NCI-H128 (cell line): ENCODE data around the gene PXK.

Experiments
- DNase-seq: peaks from one replicate; lab custom pipeline; 2025; ENCODE audit not compliant: unreplicated experiment; lab: John Stamatoyannopoulos, UW

The PXK gene

GRCh38 chr3:58383476-58383875, 50.8 kb downstream of the PXK start:
- DNase-seq, result no peak

- DNase-seq, result no peak
Measured at GRCh38 chr3:58383904-58384303, 51.2 kb downstream of the PXK start.

DNA sequence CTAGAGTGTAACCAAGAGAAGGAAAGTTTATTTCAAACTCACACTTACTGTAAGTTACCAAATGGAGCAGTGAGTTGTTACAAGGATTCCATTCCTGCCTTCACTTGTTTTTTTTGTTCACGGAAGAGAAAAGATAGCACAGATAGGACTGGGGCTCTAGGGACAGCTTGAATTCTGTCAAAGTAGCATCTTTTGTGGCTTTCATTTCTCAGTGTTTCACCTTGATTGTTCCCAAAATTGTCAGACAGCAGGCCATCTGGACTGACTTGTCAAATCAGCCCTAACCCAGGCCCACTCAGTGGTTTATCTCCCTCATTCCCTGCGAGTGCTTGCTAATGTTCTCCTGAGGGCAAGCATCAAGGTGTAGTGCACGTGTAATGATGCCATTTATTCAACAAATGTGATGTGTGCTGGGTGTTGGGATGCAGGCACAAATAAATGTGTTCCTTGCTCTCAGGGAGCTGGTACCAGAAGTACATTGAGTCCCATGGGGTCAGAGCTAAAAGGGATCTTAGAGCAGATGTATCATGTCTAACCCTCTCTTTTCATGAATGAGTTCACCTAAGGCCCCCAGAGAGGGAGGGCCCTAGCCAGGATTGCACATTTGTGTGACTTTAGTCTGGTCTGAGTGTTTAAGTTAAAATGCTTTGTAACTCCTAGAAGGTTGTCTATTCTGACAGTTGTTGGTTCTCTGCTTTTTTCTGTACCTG, 51.8 kb downstream of the PXK start:
- no peak for DNase-seq

DNA sequence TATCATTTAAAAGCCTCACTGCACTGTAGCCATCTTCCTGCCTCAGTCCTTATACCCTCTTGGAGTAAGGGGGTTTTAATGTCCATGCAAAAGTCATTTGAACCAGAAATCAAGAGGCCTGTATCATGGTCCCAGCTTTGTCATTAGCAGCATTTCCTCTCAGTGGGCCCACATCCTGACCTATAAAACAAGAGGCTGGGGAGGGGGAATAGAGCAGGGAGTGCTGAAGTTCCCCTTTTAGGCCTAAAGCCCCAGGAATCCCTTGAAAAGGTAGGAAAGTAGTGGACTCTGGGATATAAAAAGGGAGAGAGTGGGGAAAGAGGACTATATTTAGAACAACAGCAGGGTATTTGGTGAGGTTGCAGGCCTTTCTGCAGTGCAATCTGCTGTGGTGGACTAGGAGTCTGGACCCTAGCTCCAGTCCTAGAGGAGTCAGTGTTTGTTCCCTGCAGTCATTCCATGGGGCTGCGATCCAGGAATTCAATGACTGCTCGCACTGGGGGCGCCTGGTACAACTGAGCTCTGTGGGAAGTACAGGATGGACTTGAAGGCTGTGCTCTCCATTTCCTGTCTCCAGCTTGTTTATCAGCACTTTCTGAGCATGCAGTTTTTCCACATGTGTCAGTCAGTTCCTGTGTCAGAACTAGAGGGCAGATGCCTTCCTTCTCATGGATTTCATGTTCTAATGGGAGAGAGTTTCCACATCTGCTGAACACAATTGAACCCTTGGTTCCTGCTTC, 54.1 kb downstream of the PXK start:
- no peak for DNase-seq

DNA sequence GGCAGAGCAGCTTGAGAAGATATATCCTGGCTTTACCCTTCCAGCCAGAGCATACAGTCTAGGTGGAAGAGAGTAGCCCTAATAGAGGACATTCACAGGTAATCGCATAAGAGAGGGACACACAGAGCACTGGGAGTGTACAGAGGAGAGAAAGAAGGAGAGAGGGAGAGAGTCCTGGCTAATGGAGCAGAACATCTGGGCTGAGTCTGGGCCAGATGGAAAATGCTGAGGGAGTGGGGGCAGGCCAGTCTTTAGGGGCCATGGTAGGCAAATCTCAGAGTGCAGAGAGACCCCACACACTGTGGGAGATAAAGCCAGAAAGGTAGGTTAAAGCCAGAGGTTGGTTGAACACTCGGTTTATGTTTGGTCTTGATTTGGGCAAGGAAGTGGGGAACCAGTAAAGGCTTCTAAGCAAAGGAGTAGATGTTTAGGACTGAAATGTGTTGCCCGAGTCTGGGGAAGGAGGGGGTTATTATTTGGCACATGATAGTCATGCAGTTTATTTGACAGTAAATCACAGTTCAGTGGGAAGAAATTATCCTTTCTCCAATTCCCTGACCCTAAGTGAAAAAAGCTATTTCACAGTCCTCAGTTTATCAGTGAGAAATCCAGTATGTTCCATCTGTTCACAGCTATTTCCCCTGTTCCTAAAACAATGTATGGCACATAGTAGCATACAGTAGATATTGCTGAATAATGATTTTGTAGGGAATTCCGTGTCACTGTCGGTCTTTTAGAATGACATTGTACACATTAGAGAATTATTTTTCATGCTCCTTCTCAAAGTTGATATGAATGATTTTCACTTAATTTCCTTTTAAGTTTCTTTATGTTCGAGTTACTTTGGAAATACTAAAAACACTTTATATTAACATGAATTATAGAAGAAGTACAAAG, 55.2 kb downstream of the PXK start:
- DNase-seq, result no peak

DNA sequence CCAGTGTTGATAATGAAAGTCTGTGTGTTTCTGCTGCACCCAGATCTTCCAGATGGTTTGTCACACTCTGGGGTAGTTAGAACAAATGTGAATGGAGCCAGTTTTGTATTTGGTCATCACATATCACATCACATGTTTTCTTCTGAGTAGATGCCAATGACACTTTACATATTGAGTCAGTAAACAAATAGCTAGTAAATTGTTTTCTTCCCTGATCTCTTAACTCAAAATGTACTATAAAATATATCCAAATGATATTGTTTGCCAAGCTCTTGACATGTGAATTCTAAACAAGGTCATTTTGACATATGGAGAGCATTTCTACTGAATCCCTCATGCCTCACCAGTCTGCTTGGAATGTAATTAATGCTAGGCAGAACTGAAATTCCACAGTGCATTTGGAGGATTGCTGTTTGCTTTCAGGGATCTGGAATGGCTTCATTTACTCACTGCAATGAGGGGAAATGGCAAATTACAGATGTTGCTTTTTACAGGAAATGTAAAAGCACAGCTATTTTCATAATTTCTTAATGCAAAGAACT, 55.9 kb downstream of the PXK start:
- no peak for DNase-seq

- no peak for DNase-seq
Measured at GRCh38 chr3:58391156-58391865, 58.6 kb downstream of the PXK start.

GRCh38 chr3:58392181-58392580, 59.5 kb downstream of the PXK start:
- DNase-seq, result no peak

DNA sequence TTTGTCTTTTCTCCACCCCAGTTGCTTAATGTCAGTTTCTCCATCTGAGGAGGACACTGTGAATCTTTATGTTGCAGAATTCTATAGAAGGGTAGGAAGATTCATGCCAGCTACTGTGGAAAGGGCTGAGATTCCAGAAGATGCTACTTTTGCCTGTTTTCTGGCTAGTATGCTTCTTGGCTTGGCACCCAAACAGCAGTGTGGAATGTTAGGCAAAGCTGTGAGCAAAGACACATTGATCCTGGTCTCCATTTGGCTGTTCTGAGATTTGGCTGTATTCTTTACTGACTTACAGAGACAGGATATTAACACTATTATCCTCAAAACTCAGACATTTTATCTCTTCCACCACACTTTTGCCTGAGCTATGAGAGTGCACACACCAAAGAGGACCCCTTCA, 61.6 kb downstream of the PXK start:
- no peak for DNase-seq

DNA sequence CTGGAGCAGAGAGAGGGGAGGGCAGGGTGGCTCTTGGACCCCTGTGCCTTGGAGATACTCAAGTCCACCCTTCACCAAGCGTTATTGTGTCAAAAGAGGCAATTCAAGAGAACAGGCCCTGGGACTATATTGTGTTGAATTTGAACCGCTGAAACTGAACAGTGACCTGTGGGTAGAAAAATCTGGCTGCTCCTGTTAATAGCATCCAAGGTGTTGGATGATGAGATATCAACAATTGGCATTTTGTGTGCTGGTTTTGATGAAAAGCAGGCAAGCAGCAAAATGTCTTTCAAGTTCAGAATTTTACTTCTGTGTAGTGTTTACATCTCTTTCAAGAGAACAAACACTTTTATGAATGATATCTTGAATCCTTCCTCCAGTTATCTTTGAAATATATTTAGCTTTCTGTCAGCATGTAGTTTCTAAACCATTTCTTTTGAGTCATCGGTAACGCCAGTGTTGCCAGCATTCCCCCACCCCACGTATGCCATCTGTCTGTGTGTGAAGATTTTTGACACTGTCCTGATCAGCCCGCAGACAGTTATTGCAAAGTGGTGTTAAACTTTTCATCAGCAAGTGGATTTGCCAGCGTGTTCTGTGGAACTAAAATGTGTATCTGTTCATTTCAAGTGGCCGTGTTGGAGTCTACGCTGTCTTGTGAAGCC, 66.1 kb downstream of the PXK start:
- no peak for DNase-seq

DNA sequence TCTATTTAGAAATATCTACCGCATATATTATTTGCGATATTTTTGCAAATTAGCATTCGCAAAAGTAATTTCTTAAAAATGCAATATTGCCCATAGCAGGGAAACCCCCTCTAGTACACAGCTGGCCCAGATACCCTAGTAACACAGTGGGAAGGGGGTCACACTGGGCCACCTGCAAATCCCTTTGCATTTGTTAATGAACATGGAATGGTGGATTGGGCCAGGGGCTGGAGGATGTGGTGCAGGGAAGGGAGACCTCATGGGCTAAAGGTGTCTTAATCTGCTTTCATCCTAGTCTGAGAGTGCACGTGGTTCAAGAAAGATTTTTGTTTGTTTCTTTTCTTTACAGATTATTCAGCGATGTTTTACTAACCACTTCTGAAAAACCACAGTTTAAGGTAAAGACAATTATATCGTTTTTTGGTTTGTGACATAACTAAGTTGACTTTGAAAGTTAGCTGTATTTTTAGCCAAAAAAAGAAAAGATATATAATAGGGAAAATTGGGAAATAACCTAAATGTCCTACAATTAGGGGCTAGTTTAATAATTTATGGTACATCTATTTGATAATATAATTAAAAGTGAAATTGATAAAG, 70.9 kb downstream of the PXK start:
- no peak for DNase-seq

GRCh38 chr3:58404396-58404795, 71.7 kb downstream of the PXK start:
- DNase-seq, result no peak

- DNase-seq, result no peak
Measured at GRCh38 chr3:58408906-58409305, 76.2 kb downstream of the PXK start.

DNA sequence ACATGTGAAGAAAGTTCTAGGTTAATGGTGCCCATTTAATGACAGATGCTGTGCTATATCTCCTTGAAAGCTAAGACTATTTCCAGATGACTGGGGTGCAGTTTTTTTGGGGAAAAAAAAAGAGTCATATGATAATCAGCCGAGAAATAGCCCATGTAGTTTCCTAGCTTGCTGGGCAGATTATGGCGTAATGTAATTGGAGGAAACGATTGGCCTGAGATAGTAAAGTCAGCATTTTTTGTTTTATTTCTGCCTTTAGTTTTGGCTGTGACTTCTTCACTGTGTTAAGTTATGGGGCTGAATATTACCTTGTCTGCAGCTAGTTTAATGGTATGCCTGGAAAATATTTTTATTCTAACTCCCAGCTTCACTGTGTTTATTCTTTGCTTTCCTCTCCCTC, 77.0 kb downstream of the PXK start:
- no peak for DNase-seq

DNA sequence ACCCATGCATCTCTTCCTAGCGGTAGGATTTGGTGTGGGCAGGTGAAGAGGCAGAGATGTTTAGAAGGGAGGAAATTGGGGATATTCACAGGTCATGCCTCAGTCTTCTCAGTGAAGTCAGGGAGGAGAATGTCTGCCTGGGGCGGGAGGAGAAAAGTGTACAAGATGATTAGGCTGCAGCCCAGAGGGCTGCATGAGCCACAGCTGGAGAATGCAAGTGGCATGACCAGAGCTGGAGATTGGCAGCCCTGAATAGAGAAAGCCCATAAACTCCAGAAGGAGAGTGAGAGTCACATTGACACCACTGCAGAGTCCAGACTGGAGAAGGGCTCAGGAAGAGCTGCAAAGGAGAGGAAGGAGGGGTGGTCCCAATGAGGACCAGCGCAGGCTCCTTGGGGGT, 78.3 kb downstream of the PXK start:
- DNase-seq, result no peak

DNA sequence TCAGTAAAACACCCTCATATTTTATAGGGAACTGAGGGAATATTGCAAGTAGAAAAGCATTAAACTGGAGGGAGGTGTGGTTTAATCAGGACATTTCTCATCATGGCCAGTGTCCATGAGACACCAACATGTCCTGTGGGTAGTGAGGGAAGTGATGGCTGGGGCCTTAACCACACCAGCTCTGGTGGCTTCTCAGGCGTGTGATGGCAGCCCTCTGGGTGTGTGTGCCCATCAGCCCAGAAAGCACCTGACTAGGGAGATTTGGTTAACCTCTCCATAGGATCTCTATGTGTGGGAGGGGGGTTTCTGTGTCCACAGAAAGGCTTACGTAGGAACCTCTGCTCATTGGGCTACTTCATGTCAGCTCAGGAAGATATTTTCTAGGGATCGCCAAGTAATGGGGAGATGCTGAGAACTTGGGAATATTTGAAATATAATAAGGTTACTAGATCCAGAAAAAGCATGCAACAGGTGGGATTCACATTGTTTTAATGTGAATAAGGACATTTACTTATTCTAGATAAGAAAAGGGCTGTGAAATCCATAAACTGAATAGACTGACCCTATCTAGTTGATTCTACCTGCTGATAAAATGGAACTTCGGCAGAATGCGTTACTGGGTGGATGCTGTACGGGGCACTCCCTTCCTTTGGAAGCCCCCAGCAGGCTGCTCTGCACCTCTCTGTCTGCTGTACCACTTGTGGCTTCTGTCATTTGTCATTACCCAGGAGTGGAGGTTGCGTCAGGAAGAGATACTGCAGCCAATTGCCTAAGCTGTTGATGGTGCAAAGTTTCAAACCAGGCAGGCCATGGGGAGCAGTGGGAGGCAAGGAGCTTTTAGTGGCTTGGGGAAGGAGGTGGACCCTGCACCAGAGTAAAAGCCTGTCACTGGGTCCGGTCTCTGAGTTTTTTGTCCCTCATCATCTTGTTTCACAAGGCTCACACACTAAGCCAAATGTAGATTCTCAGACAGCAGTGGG, 79.4 kb downstream of the PXK start:
- no peak for DNase-seq

DNA sequence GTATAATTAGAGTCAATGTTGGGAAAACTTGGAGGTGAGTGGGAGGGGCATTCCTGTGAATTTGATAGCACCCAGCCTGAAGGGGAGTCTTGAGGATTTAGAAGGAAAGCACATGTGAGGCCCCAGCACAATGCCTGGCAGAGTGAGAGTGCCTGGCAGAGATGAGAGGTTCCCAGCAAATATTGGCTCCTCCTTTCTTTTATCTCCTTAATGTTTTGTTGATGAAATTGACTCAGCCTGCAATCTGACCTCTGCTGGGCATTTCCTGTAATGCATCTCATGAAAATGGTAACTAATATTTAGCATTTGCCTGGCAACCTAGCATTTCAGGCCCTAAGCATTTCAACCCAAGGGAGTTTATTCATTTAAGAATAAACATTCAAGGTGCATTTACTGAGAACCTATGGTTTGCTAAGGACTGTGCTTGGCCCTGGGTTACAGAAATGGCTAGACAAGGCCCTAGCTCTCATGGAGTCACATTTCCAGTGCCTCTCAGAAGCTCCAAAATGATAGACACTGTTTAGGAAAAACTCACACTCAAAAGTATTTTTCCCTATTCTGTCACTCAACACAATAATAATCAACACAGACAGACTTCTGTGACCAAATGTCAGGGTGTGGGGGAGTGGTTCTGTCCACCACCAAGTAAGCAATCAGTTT, 82.0 kb downstream of the PXK start:
- no peak for DNase-seq

GRCh38 chr3:58416191-58416590, 83.5 kb downstream of the PXK start:
- no peak for DNase-seq
